ENCODE results near the gene CCDC182. TPM values are rescaled to one million over a fixed set of nuclear protein-coding genes. Genes with fewer than 3 reads are reported as not detected.

The CCDC182 gene
- total and polyA plus RNA-seq, 2 of the 13 experiments (the other 11 are each of a cell fraction or from before 2014, with no cell fraction given) = not detected

DNA sequence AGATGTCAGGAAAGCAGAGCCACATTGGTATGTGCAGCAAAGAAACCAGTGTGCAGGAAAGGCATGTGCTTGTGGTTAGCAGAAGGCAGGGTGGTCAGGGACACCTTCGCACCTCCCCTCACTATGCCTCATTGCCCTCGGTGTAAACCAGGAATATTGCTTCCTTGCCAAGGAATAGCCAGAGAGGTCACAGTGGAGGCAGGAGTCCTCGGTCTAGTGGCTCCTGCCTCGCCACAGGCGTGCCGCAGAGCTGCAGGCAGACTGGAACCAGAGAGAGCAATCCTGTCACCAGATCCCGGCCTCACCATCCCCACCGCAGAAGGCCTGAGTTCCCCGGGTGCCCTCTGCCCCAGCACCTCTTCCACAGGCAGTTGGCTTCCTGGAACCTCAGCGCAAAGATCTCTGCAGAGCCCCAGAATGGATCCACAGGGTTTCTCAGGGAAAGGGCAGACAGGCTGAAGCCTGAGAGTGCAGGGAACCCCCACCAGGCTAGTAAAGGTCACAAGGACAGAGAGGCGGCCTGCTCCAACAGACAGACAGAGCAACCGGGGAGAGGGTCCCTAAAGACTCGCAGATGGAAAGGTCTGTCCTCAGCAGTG lies 21.6 kb downstream of the CCDC182 start:
- ATAC-seq (peak; percentile 13; the same call in 2 of the 3 replicates), DNase-seq (ENCODE audit: low spot score) (no peak), FAIRE-seq (no peak)
- intact Hi-C loops (cut with micrococcal nuclease; ENCODE audit: unreplicated experiment) (no loop called here), in situ Hi-C loops (cut with HindIII; ENCODE audit: extremely low pct_ligation_motif_present, low pct_unique_long_range_greater_than_20kb) (no loop called here)
- H3K4me1 ChIP-seq (ENCODE audit: insufficient read depth, low read length) = no peaks in the 10 kb centered on the region
- peaks cover 6 to 82% of the 10 kb centered on the region in 2 experiments; a peak in 4 of 5 replicates for H3K27me3 ChIP-seq (ENCODE audit: control insufficient read depth in 1 of 2, insufficient read depth in 2 of 2, low read length in 2 of 2)
- 59% methylated on average over 10 of the region's 13 CpGs for WGBS (ENCODE audit: low lambda C conversion rate)
- ChIA-PET CTCF (ENCODE audit: low intra/inter-chr PET ratio, low total read pairs) (no interaction called here), POLR2A (no interaction called here)
- H3K79me2 ChIP-seq (ENCODE audit: insufficient read depth, low read length) = no peaks in the 10 kb centered on the region
- H3K4me3 ChIP-seq (replicated peaks in 1 of 3; ENCODE audit: insufficient read depth in 1 of 3, low read depth in 2 of 3, low read length in 3 of 3) = no peak overlapping the region
- H3K36me3 ChIP-seq (replicated peaks in 1 of 2; ENCODE audit: control insufficient read depth in 1 of 2, insufficient read depth in 2 of 2, low read length in 2 of 2) = no peaks in the 10 kb centered on the region
- no peaks in the 10 kb centered on the region for H3K9me3 ChIP-seq (ENCODE audit: low read length)
- TF ChIP-seq, protein P1, sequence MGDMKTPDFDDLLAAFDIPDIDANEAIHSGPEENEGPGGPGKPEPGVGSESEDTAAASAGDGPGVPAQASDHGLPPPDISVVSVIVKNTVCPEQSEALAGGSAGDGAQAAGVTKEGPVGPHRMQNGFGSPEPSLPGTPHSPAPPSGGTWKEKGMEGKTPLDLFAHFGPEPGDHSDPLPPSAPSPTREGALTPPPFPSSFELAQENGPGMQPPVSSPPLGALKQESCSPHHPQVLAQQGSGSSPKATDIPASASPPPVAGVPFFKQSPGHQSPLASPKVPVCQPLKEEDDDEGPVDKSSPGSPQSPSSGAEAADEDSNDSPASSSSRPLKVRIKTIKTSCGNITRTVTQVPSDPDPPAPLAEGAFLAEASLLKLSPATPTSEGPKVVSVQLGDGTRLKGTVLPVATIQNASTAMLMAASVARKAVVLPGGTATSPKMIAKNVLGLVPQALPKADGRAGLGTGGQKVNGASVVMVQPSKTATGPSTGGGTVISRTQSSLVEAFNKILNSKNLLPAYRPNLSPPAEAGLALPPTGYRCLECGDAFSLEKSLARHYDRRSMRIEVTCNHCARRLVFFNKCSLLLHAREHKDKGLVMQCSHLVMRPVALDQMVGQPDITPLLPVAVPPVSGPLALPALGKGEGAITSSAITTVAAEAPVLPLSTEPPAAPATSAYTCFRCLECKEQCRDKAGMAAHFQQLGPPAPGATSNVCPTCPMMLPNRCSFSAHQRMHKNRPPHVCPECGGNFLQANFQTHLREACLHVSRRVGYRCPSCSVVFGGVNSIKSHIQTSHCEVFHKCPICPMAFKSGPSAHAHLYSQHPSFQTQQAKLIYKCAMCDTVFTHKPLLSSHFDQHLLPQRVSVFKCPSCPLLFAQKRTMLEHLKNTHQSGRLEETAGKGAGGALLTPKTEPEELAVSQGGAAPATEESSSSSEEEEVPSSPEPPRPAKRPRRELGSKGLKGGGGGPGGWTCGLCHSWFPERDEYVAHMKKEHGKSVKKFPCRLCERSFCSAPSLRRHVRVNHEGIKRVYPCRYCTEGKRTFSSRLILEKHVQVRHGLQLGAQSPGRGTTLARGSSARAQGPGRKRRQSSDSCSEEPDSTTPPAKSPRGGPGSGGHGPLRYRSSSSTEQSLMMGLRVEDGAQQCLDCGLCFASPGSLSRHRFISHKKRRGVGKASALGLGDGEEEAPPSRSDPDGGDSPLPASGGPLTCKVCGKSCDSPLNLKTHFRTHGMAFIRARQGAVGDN (CRISPR knock-in tag; IDR thresholded peaks at IDR 0.05) = peak; percentile 8; the same call in 1 of the 2 replicates
- TF ChIP-seq ZNF556 (CRISPR knock-in tag; IDR thresholded peaks at IDR 0.05; ENCODE audit: borderline replicate concordance) (no peak), SNAI1 (CRISPR knock-in tag; IDR thresholded peaks at IDR 0.05; ENCODE audit: borderline replicate concordance) (no peak), SIN3B (IDR thresholded peaks at IDR 0.05; ENCODE audit: low read length) (no peak), GATA4 (IDR thresholded peaks at IDR 0.05; ENCODE audit: borderline replicate concordance, low read depth) (no peak), CENPBD1 (CRISPR knock-in tag; IDR thresholded peaks at IDR 0.05; ENCODE audit: borderline replicate concordance, low read depth) (no peak), PAX8 (CRISPR knock-in tag; IDR thresholded peaks at IDR 0.05; ENCODE audit: borderline replicate concordance) (no peak)
- TF ChIP-seq, protein P2, sequence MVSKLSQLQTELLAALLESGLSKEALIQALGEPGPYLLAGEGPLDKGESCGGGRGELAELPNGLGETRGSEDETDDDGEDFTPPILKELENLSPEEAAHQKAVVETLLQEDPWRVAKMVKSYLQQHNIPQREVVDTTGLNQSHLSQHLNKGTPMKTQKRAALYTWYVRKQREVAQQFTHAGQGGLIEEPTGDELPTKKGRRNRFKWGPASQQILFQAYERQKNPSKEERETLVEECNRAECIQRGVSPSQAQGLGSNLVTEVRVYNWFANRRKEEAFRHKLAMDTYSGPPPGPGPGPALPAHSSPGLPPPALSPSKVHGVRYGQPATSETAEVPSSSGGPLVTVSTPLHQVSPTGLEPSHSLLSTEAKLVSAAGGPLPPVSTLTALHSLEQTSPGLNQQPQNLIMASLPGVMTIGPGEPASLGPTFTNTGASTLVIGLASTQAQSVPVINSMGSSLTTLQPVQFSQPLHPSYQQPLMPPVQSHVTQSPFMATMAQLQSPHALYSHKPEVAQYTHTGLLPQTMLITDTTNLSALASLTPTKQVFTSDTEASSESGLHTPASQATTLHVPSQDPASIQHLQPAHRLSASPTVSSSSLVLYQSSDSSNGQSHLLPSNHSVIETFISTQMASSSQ (IDR thresholded peaks at IDR 0.05; ENCODE audit: low read depth) = no peak
- TF ChIP-seq, protein P2 (CRISPR knock-in tag; IDR thresholded peaks at IDR 0.05; ENCODE audit: borderline replicate concordance) = no peak
- peak overlapping the region; percentile 40; the same call in 1 of the 2 replicates for H3K4me2 ChIP-seq (ENCODE audit: low read depth, low read length)
- no TSS peak for BruUV-seq (replicated peaks)
- H3K9ac ChIP-seq (ENCODE audit: insufficient read depth, low read depth, low read length) = no peak overlapping the region
- no peak overlapping the region for H3K27ac ChIP-seq (ENCODE audit: extremely low read length, insufficient read depth, low read length)
- H2AFZ ChIP-seq (ENCODE audit: low read length) = no peak overlapping the region
- no peaks in the 10 kb centered on the region for H4K20me1 ChIP-seq (ENCODE audit: insufficient read depth, low read length)

Data from HepG2 (cell line).